GM12874 (cell line): ENCODE data around the gene LASP1NB.

ENCODE experiments used
- TF ChIP-seq, protein P1 (sequence below): IDR thresholded peaks from 2 replicates; pipeline ENCODE4 v1.5.1; 2011; ENCODE audit warnings: low read depth, mild to moderate bottlenecking, control low read depth, low read length, moderate library complexity; ENCODE audit not compliant: insufficient read depth

The LASP1NB gene

DNA sequence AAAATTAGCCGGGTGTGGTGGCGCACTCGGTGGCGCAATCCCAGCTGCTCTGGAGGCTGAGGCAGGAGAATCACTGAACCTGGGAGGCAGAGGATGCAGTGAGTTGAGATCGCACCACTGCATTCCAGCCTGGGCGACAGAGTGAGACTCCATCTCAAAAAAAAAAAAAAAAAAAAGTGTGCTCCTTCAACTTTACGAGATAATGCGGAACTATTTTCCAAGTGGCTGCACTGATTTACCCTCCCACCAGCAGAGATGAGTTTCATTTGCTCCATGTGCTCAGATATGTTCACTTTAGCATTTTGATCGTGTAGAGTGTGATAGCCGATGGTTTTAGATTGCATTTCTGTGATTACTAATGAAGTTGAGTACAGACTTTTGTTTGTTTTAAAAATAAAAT lies 20.0 kb upstream of the LASP1NB start:
- TF ChIP-seq, protein P1, sequence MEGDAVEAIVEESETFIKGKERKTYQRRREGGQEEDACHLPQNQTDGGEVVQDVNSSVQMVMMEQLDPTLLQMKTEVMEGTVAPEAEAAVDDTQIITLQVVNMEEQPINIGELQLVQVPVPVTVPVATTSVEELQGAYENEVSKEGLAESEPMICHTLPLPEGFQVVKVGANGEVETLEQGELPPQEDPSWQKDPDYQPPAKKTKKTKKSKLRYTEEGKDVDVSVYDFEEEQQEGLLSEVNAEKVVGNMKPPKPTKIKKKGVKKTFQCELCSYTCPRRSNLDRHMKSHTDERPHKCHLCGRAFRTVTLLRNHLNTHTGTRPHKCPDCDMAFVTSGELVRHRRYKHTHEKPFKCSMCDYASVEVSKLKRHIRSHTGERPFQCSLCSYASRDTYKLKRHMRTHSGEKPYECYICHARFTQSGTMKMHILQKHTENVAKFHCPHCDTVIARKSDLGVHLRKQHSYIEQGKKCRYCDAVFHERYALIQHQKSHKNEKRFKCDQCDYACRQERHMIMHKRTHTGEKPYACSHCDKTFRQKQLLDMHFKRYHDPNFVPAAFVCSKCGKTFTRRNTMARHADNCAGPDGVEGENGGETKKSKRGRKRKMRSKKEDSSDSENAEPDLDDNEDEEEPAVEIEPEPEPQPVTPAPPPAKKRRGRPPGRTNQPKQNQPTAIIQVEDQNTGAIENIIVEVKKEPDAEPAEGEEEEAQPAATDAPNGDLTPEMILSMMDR: no peak

DNA sequence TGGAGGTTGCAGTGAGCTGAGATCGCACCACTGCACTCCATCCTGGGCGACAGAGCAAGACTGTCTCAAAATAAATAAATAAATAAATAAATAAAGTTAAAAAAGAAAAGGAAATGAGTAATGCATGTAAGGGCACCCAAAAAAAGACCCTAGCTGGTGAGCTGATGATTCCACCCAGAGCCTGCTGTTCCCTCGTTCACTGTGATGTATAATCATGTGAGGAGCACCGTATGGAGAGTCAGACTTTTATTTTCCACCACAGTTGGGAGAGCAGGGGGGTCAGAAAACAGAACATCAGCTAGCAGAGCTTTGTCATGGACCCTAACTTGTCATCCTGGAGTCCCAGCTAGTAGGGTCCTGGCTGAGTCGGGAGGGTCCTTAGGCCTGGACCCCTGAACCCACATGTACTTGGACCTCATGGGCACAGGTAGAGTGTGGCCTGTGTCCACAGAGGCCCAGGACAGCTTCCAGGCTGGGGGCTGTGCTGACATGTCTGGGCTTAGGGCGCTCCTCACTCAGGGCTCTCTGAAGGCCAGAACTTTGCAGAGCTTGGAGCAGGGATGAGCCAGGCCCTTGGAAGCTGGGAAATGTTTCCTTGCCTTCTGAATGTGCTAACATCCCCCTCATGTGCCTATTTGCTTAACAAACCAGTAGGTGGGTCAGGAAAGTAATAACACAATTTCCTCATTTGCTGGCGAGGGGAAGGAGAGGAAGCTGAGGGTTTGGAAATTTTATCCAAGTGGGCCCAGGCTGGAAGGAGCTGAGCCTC lies 18.8 kb upstream of the LASP1NB start:
- TF ChIP-seq, protein P1: no peak

- TF ChIP-seq, protein P1: 0 out of 2 replicates have a peak, but pooled peaks have one; percentile 1
Observed at GRCh38 chr17:38907930-38908675, 17.3 kb upstream of the LASP1NB start.

DNA sequence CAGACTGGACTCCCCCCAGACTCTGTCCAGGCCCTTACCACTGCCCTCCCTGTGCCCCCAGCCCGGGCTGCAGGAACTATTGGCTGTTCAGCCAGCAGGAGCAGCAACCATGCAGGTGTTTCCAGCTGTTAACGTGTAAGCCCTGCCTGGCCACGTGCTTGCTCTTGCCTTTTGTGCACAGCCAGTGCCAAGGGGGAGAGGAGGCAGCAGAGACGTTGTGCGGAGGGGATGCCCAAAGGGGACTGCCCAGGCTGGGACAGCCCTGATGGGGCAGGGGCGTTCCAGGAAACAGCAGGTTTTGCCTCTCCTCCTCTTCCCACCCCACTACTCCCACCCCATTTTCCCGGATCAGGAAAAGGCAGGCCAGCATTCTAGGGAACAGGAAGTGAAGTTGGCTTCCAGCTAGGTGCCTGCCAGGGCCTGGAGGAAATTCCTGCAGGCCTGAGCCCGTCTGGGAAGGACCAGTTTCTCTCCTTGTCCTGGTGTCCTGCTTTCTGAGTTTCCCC lies 16.7 kb upstream of the LASP1NB start:
- TF ChIP-seq, protein P1: no peak

GRCh38 chr17:38910325-38910724 lies 15.1 kb upstream of the LASP1NB start:
- TF ChIP-seq, protein P1: no peak

GRCh38 chr17:38911081-38911730 lies 14.2 kb upstream of the LASP1NB start:
- TF ChIP-seq, protein P1: no peak
